Fibroblast of the conjunctiva (primary cell): Measurements from ENCODE around the gene GIMAP5.
"Not testable (repeated sequence)": the region's sequence is repeated elsewhere in the genome, so short reads cannot be mapped to it uniquely, and the experiment has no call there.

Source experiments
- DNase-seq: peaks from one replicate; pipeline ENCODE4 v3.0.0-alpha.2; 2010; ENCODE audit warnings: low read depth

GIMAP5 gene

GRCh38 chr7:150774131-150774530, 36.9 kb downstream of the GIMAP5 start:
- not testable (repeated sequence) for DNase-seq

DNA sequence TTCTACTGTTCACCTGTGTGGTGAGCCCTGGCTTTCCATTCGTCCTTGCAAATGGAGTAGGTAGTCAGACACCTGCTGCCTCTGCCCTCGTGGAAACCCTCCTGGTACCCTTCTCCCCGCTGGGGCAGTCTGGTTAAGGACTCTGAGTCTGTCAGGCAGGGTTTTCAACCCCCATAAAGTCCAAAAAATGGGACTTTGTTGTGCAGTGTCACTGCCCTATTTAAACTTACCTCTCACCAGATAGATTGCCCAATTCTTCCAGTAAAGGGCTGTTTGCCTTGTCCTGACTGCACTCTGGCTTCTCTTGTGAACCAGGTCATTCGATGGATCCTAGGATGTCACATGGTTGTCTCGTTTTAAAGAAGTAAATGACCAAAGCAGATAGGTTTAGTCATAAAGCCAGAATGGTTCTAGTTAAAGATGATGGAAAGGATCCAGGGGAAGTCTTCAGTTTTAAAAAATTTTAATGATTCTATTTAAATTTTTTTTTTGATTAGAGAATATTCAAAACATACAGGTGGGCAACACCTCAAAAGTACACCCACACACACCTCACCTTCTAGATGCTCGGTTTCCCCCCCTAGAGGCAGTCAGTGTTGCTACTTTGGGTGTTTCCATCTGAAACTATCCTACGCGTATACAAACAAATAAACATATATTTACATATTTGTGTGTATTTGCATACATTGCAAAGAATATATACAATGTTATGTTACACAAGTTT, 41.0 kb downstream of the GIMAP5 start:
- DNase-seq = no peak

DNA sequence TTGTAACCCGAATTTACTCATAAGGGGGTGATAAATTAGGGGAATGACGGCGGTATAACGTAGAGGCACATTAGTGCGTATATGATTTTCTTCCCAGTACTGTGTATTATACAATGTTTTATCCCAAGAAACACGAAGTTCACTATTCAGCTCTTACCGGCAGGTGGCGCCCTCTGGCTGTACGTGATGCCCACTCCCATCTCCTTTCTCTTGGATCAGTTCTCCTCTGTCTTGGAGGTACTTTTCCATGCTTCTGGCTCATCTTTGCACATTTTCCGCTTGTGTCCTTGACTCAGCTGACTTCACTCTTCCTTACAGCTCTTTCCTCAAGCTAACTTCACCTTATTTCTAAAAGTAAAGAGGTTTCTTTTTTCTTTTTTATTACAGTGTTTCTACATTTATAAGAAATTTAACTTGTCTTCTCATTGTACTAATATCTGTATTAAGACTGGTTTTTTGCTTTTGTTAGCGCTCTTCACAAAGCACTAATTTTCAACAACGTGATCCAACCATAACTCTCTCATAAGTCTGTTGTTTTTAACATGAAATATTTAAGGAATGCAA, 41.6 kb downstream of the GIMAP5 start:
- DNase-seq = peak; percentile 63

- no peak for DNase-seq
Observed at GRCh38 chr7:150780292-150780691, 43.1 kb downstream of the GIMAP5 start.

DNA sequence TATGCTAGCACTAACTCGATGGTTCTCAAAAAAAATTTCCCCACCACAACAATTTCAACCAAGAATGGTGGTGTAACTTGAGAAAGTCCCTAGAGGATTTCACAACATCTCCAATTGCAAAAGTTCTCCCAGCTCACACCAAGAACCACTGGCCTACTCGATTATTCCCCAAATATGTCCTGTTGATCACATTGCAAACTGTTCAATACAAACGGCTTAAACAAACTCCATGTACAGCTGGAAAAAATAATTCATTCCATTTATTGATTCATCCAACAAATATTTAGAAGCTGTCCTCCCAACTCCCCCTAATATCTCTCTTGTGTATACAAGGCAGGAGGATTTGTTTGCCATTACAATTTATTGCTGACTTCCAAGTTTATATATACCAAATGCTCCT, 43.9 kb downstream of the GIMAP5 start:
- peak; percentile 69 for DNase-seq

GRCh38 chr7:150781961-150782360, 44.7 kb downstream of the GIMAP5 start:
- no peak for DNase-seq

DNA sequence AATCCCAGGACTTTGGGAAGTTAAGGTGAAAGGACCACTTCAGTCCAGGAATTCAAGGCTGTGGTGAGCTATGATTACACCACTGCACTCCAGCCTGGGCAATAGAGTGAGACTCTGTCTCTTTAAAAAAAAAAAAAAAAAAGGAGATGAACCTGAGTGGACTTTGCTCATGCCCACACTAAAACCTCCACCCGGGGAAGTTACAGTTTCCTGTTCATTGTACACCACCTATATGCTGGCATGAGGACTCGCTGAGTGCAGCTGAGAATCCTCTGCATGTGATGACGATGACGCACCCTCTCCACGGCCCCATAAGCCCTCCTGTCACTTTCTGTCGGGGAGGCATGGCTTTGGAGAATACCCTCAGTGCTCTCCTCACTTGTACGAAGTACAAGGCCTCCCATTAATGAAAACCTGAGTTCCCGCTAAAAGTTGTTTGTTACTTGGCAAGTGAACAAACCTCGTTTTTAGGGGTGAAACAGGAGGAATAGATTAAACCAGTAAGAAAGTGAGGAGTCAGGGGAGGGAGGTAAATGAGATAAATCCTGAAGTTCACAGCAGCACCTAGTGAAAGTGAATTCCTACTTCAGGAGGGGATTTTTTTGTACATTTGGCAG, 47.0 kb downstream of the GIMAP5 start:
- no peak for DNase-seq

DNA sequence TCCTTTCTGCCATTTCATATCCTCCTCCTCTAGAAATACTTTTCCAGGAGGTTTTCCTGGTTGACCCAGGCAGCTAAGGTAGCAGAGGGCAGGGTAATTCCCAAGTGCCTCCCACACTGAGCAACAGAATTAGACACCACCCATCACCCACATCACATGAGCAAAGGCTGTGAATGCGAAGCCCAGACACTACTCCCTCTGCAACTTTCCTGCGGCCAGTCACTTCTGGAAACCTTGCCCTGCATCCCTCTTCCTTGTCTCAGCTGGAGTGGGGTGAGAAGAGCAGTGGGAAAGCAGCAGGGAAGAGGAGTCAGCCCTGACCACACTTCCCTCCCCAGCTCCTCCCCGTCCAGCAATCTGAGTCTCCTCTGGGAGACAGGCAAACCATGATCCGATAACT, 47.7 kb downstream of the GIMAP5 start:
- no peak for DNase-seq

DNA sequence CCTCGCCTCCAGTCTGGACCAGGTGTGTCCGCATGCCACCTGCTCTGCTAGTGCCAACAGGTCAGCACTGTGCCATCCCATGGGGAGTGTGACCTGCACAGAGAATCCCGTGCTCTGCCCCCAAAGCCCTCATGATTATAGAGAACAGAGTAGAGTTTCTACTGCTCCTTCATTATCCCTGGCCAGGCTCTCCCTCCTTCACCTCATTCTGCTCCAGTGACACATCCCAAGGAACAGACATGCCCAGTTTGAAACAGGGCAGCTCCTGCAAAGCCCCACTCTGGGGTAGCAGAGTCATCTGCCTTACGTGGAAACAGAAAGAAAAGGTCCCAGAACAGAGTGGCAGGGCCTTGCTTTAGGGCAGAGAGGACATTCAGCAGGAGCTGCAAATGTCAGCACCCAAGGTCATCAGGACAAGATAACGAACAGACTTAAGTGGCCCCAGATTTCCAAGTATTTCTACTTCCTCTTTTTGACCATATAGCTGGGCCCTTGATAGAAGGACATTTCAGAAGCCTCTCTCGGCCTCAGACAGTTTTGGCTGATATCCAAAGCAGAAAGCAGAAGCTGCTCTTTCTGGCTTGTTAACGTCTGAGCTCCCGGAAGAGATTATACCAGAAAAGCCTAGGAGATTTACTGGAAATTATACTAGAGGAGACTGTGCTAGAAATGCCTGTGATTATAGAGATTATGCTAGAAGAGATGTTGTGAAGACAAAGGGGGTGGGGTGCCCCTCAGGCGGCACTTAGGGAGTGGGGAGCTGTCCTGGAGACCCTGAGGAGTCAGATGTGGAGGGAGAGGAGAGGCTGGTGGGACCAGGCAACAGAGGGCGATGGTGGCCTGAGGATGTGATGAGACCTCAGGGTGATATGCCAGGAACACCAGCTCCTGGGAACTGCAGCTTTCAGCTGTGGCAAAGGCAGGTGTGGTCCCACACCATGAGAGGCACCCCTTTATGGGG, 50.4 kb downstream of the GIMAP5 start:
- no peak for DNase-seq

DNA sequence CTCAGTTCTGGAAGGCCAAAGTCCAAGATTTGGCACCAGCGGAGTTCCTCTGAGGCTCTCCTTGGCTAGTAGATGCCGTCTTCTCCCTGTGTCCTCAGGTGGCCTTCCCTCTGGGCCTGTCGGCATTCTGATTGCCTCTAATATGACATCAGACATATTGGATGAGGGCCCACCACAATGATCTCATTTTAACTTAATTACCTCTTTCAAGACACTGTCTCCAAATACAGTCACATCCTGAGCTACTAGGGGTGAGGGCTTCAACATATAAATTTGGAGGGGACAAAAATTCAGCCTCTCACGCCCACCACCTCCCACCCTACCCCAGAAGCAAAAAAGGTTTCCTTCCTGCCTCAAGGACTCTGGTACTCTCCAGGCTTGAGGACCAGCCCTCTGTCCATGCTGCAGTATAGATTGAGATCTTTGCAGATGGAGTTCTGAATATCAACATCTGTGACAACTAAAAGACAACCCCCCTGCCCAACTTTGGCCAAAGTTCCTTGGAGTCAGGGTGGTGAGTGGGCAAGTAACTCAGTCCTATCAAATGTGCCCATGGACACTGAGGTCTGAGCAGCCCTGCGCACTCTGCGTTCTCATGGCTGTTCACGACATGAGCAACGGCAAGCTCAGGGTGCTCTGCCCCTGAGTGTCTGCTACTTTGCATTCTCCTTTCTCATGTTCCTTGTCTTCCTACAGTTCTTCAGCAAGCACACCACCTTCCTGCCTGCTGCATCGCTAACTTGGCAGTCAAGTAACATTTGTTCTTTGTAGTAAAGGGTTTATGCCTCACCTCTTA, 51.5 kb downstream of the GIMAP5 start:
- DNase-seq = peak; percentile 71

GRCh38 chr7:150790416-150791075, 53.3 kb downstream of the GIMAP5 start:
- no peak for DNase-seq

DNA sequence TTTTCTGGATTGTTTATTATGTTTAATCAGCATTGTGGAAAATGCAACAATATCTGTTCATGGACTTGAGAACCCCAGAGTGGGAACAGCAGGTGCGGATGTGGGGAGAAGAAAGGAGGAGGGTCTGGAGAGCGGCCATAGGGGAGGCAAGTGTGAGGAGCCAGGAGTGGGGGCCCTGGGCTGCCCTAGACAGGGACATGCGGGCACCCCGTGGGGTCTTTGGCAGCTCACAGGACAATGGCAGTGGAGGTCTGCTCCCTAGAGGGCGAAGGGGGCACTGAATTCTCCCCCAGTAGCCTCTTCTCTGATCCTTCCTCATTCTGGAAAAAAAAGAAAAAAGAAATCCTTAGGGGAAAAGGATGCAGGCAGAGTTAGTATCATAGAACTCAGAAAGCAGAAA, 54.1 kb downstream of the GIMAP5 start:
- DNase-seq = no peak

DNA sequence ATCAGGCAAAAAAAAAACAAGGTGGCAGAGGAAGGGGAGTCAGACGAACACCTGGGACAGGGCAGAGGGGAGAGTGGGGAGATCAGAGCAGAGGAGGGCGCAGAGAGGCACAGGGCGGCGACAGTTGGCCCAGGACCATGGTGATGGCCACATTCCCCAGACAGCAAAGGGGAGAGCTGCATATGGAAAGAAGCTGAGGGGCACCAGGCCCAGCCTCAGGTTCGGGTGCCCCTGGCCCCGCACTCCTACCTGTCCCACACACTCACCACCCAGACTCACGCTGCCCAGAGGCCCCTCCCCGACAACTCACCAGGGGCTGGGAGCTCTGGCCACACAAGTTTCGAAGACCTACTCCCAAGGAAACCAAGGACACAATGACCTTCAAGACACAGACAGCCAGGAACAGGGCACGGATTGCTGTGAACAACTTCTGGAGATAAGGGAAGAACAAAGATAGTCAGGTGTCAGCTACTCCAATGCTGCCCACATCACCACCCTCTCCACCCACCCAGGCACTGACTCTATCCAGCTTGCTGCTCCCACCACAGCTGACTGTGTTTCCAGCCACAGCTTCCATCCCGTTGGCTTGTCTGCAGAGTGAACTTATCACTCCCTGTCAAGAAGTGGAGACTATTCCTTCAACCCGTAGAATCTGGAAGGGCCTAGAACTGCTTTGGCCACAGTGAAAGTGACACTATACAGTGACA, 54.7 kb downstream of the GIMAP5 start:
- no peak for DNase-seq
